ENCODE measurements around the gene GPATCH2L.

Gene GPATCH2L

GRCh38 chr14:76174982-76175381 lies 23.3 kb downstream of the GPATCH2L start:
- Histone ChIP-seq H3K27ac (replicated peaks) (no peak overlapping the region), H3K4me3 (replicated peaks; ENCODE audit: insufficient read depth, low read length) (no peak overlapping the region), H3K27me3 (ENCODE audit: insufficient read depth, poor library complexity, severe bottlenecking) (no peaks in the 10 kb centered on the region)
- TF ChIP-seq POLR2AphosphoS5 (IDR thresholded peaks at IDR 0.05; ENCODE audit: low read depth) (no peak), GABPA (IDR thresholded peaks at IDR 0.05; ENCODE audit: low read depth) (no peak), SPI1 (IDR thresholded peaks at IDR 0.05; ENCODE audit: borderline replicate concordance, low read depth) (no peak)
- TF ChIP-seq, protein P1, sequence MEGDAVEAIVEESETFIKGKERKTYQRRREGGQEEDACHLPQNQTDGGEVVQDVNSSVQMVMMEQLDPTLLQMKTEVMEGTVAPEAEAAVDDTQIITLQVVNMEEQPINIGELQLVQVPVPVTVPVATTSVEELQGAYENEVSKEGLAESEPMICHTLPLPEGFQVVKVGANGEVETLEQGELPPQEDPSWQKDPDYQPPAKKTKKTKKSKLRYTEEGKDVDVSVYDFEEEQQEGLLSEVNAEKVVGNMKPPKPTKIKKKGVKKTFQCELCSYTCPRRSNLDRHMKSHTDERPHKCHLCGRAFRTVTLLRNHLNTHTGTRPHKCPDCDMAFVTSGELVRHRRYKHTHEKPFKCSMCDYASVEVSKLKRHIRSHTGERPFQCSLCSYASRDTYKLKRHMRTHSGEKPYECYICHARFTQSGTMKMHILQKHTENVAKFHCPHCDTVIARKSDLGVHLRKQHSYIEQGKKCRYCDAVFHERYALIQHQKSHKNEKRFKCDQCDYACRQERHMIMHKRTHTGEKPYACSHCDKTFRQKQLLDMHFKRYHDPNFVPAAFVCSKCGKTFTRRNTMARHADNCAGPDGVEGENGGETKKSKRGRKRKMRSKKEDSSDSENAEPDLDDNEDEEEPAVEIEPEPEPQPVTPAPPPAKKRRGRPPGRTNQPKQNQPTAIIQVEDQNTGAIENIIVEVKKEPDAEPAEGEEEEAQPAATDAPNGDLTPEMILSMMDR (IDR thresholded peaks at IDR 0.05; ENCODE audit: insufficient read depth, low read length): no peak
- TF ChIP-seq, protein P2, sequence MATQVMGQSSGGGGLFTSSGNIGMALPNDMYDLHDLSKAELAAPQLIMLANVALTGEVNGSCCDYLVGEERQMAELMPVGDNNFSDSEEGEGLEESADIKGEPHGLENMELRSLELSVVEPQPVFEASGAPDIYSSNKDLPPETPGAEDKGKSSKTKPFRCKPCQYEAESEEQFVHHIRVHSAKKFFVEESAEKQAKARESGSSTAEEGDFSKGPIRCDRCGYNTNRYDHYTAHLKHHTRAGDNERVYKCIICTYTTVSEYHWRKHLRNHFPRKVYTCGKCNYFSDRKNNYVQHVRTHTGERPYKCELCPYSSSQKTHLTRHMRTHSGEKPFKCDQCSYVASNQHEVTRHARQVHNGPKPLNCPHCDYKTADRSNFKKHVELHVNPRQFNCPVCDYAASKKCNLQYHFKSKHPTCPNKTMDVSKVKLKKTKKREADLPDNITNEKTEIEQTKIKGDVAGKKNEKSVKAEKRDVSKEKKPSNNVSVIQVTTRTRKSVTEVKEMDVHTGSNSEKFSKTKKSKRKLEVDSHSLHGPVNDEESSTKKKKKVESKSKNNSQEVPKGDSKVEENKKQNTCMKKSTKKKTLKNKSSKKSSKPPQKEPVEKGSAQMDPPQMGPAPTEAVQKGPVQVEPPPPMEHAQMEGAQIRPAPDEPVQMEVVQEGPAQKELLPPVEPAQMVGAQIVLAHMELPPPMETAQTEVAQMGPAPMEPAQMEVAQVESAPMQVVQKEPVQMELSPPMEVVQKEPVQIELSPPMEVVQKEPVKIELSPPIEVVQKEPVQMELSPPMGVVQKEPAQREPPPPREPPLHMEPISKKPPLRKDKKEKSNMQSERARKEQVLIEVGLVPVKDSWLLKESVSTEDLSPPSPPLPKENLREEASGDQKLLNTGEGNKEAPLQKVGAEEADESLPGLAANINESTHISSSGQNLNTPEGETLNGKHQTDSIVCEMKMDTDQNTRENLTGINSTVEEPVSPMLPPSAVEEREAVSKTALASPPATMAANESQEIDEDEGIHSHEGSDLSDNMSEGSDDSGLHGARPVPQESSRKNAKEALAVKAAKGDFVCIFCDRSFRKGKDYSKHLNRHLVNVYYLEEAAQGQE (IDR thresholded peaks at IDR 0.05; ENCODE audit: insufficient replicate concordance, low read depth): no peak
- DNase-seq (ENCODE audit: low read depth in 1 of 2, low spot score in 1 of 2): no peak

DNA sequence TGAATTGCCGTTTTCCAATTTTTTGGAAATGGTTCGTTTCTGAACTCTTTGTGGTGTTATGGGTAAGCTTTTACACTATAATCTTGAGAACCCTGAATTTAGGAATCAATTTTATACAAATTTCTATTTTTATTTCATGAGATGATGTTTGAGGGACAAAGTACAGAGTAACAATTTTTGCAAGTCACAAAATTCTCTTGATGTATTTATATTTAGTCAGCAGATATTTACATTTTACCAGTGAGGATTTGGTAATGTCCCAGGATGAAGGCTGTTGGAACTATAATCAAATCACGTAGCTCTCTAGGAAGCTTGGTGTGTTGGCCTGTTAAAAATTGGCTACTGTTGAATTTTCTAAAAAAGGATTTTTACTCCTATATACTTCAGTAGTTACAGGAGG lies 24.2 kb downstream of the GPATCH2L start:
- Histone ChIP-seq H3K4me3 (replicated peaks; ENCODE audit: insufficient read depth, low read length) (no peak overlapping the region), H3K27me3 (ENCODE audit: insufficient read depth, poor library complexity, severe bottlenecking) (no peaks in the 10 kb centered on the region), H3K27ac (replicated peaks) (no peak overlapping the region)
- TF ChIP-seq, protein P2 (IDR thresholded peaks at IDR 0.05; ENCODE audit: insufficient replicate concordance, low read depth): no peak
- TF ChIP-seq GABPA (IDR thresholded peaks at IDR 0.05; ENCODE audit: low read depth): no peak
- TF ChIP-seq SPI1 (IDR thresholded peaks at IDR 0.05; ENCODE audit: borderline replicate concordance, low read depth): no peak
- TF ChIP-seq POLR2AphosphoS5 (IDR thresholded peaks at IDR 0.05; ENCODE audit: low read depth): no peak
- TF ChIP-seq, protein P1 (IDR thresholded peaks at IDR 0.05; ENCODE audit: insufficient read depth, low read length): no peak
- DNase-seq (ENCODE audit: low read depth in 1 of 2, low spot score in 1 of 2): no peak

- Histone ChIP-seq H3K27me3 (ENCODE audit: insufficient read depth, poor library complexity, severe bottlenecking) (no peaks in the 10 kb centered on the region), H3K4me3 (replicated peaks; ENCODE audit: insufficient read depth, low read length) (no peak overlapping the region), H3K27ac (replicated peaks) (no peak overlapping the region)
- no peak for DNase-seq (ENCODE audit: low read depth in 1 of 2, low spot score in 1 of 2)
- TF ChIP-seq SPI1 (IDR thresholded peaks at IDR 0.05; ENCODE audit: borderline replicate concordance, low read depth) (no peak), POLR2AphosphoS5 (IDR thresholded peaks at IDR 0.05; ENCODE audit: low read depth) (no peak), GABPA (IDR thresholded peaks at IDR 0.05; ENCODE audit: low read depth) (no peak)
- TF ChIP-seq, protein P1 (IDR thresholded peaks at IDR 0.05; ENCODE audit: insufficient read depth, low read length): no peak
- TF ChIP-seq, protein P2 (IDR thresholded peaks at IDR 0.05; ENCODE audit: insufficient replicate concordance, low read depth): no peak
Observed at GRCh38 chr14:76181546-76181945, 29.8 kb downstream of the GPATCH2L start.
